Chondrocyte (in vitro differentiated cells): ENCODE data around the gene DIP2C. TPM values are rescaled to one million over a fixed set of nuclear protein-coding genes. Genes with fewer than 3 reads are reported as not detected.

Experiments used
- DNase-seq: peaks from one replicate; pipeline ENCODE4 v3.0.0; 2021; ENCODE audit warnings: mixed read lengths, low spot score
- H3K27ac Mint-ChIP-seq: one replicate; pipeline ENCODE4 v1.8.0; 2021; ENCODE audit warnings: mild to moderate bottlenecking, moderate library complexity, mixed read lengths; ENCODE audit not compliant: unreplicated experiment
- H3K27me3 Mint-ChIP-seq: 2 replicates; pipeline ENCODE4 v1.8.0; 2021; ENCODE audit warnings: low read depth, mixed read lengths
- H3K36me3 Mint-ChIP-seq: 2 replicates; pipeline ENCODE4 v1.8.0; 2021; ENCODE audit warnings: low read depth, mixed read lengths
- H3K4me1 Mint-ChIP-seq: 2 replicates; pipeline ENCODE4 v1.8.0; 2021; ENCODE audit warnings: low read depth, mild to moderate bottlenecking, mixed read lengths
- H3K4me3 Mint-ChIP-seq: one replicate; pipeline ENCODE4 v1.8.0; 2021; ENCODE audit warnings: mild to moderate bottlenecking, moderate library complexity, mixed read lengths; ENCODE audit not compliant: unreplicated experiment
- H3K9me3 Mint-ChIP-seq: 2 replicates; pipeline ENCODE4 v1.8.0; 2021; ENCODE audit warnings: low read depth, mixed read lengths
- total RNA-seq: library from RNA; stranded (reverse); gene quantifications from 3 replicates; pipeline ENCODE4 v1.2.1, GENCODE V29; 2021
- TF ChIP-seq, protein P1 (sequence below): fragments of 200-600 bp; sonication (generic); IDR thresholded peaks from 2 replicates; pipeline ENCODE4 v1.5.0; 2021; ENCODE audit warnings: antibody characterized with exemption, mild to moderate bottlenecking, moderate library complexity

Gene DIP2C
- total RNA-seq, 1 donor from 2014 or later: 47.9 TPM

DNA sequence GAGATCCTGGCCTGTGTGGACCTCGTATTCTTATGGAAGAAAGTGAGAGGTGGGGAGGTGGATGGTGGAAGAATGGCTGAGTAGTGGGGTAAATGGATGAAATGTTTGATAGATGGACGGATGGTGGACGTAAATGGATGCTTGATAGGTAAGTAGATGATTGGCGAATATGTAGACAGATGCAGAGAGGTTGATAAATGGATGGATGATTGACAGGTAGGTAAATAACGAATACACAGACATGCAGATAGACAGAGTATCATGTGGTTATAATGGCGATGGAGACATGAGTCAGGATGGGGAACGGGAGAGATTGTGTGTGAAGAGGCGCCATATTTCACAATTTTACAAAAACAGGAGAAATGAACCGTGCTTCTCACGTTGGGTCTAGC lies 219.5 kb downstream of the DIP2C start:
- Mint-ChIP-seq H3K36me3 (peaks cover 25% of the 10 kb centered on the region), H3K4me3 (no peak overlapping the region), H3K9me3 (no peaks in the 10 kb centered on the region), H3K27me3 (no peaks in the 10 kb centered on the region), H3K27ac (no peak overlapping the region), H3K4me1 (no peaks in the 10 kb centered on the region)
- no peak for DNase-seq
- TF ChIP-seq, protein P1, sequence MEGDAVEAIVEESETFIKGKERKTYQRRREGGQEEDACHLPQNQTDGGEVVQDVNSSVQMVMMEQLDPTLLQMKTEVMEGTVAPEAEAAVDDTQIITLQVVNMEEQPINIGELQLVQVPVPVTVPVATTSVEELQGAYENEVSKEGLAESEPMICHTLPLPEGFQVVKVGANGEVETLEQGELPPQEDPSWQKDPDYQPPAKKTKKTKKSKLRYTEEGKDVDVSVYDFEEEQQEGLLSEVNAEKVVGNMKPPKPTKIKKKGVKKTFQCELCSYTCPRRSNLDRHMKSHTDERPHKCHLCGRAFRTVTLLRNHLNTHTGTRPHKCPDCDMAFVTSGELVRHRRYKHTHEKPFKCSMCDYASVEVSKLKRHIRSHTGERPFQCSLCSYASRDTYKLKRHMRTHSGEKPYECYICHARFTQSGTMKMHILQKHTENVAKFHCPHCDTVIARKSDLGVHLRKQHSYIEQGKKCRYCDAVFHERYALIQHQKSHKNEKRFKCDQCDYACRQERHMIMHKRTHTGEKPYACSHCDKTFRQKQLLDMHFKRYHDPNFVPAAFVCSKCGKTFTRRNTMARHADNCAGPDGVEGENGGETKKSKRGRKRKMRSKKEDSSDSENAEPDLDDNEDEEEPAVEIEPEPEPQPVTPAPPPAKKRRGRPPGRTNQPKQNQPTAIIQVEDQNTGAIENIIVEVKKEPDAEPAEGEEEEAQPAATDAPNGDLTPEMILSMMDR: no peak

DNA sequence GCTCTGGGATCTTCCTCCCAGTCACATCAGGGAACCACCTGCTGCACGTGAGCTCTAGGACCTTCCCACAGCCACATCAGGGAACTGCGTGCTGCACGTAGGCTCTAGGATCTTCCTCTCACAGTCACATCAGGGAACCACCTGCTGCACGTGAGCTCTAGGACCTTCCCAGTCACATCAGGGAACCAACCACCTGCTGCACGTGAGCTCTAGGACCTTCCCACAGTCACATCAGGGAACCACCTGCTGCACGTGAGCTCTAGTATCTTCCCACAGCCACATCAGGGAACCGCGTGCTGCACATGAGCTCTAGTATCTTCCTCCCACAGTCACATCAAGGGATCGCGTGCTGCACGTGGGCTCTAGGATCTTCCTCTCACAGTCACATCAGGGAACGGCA lies 229.7 kb downstream of the DIP2C start:
- H3K4me3 Mint-ChIP-seq: no peak overlapping the region
- no peak for DNase-seq
- H3K4me1 Mint-ChIP-seq: peaks cover 32% of the 10 kb centered on the region
- peaks cover 10% of the 10 kb centered on the region for H3K36me3 Mint-ChIP-seq
- peaks cover 5% of the 10 kb centered on the region for H3K9me3 Mint-ChIP-seq
- H3K27me3 Mint-ChIP-seq: no peaks in the 10 kb centered on the region
- peak overlapping the region; percentile 29 for H3K27ac Mint-ChIP-seq
- TF ChIP-seq, protein P1: no peak

DNA sequence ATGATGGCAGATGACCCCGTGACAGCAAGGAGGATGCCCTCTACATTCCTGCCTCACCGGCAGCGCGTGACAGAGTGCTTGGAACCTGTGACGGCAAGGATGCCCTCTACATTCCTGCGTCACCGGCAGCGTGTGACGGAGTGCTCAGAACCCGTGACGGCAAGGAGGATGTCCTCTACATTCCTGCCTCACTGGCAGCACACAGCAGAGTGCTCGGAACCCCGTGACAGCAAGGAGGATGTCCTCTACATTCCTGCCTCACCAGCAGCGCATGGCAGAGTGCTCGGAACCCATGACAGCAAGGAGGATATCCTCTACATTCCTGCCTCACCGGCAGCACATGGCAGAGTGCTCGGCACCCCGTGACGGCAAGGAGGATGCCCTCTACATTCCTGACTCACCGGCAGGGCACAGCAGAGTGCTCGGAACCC lies 231.0 kb downstream of the DIP2C start:
- Mint-ChIP-seq H3K4me3 (no peak overlapping the region), H3K4me1 (peaks cover 45% of the 10 kb centered on the region), H3K27me3 (no peaks in the 10 kb centered on the region), H3K9me3 (no peaks in the 10 kb centered on the region), H3K36me3 (peaks cover 7% of the 10 kb centered on the region), H3K27ac (no peak overlapping the region)
- TF ChIP-seq, protein P1: no peak
- no peak for DNase-seq

DNA sequence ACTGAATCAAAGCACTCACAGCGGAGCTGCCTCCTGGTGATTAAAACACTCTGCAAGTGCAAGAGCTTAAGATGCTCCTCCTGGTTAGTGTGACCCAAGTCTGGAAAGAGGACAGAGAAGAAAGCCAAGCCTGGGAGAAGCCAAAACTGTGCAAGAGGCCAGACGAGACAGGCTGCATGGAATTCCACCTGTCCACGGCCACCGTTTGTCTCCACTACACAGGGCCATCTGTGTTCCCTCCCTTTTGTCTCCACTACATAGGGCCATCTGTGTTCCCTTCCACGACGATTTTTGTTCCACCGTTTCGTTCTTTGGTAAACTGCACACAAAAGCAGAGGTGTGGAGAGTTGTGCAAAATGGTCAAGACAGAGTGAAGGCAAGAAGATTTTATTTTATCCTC lies 233.0 kb downstream of the DIP2C start:
- H3K9me3 Mint-ChIP-seq: no peaks in the 10 kb centered on the region
- no peak for DNase-seq
- peaks cover 64% of the 10 kb centered on the region for H3K4me1 Mint-ChIP-seq
- H3K27me3 Mint-ChIP-seq: no peaks in the 10 kb centered on the region
- peaks cover 2% of the 10 kb centered on the region for H3K36me3 Mint-ChIP-seq
- peak overlapping the region; percentile 43 for H3K27ac Mint-ChIP-seq
- H3K4me3 Mint-ChIP-seq: no peak overlapping the region
- TF ChIP-seq, protein P1: no peak

DNA sequence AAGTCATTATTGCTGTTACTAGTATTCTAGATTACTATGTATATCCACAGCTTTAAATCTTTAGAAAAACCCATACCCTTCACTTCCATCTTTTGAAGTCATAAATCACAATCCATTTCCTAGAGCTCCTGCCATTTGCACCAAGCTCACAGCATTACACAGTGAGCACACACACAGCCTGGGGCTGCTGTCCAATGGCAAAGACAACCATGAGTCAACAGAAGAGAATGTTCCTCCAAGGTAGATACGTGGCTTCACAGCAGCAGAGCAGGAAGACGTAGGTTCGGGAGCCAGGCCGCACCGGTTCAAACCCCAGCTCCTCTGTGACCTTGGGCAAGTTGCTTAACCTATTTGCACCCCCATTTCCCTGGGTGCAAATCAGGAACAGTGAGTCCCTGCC lies 234.6 kb downstream of the DIP2C start:
- no peak for DNase-seq
- Mint-ChIP-seq H3K4me1 (peaks cover 65% of the 10 kb centered on the region), H3K4me3 (peak overlapping the region; percentile 17), H3K27me3 (no peaks in the 10 kb centered on the region), H3K9me3 (no peaks in the 10 kb centered on the region), H3K27ac (peak overlapping the region; percentile 95), H3K36me3 (no peaks in the 10 kb centered on the region)
- TF ChIP-seq, protein P1: no peak
